Measurements from ENCODE around the gene ESPNL. TPM values are rescaled to one million over a fixed set of nuclear protein-coding genes. Genes with fewer than 3 reads are reported as not detected.

The ESPNL gene
- total RNA-seq, 3 donors from 2014 or later, result 0.23 to 0.63 (median 0.47) TPM

GRCh38 chr2:238082151-238082550 is 18.0 kb upstream of the ESPNL start:
- ATAC-seq, result no peak
- intact Hi-C loops (cut with DNase I, micrococcal nuclease), result no loop called here
- H3K9me3 ChIP-seq, result no peaks in the 10 kb centered on the region
- H3K36me3 ChIP-seq (ENCODE audit: low read depth), result no peaks in the 10 kb centered on the region
- H3K4me1 ChIP-seq (ENCODE audit: low read depth), result no peaks in the 10 kb centered on the region
- no peak overlapping the region for H3K4me3 ChIP-seq
- no peak for TF ChIP-seq CTCF (IDR thresholded peaks at IDR 0.05)
- no peak for DNase-seq

GRCh38 chr2:238082827-238083226 is 17.3 kb upstream of the ESPNL start:
- Histone ChIP-seq H3K9me3 (no peaks in the 10 kb centered on the region), H3K4me3 (no peak overlapping the region), H3K36me3 (ENCODE audit: low read depth) (no peaks in the 10 kb centered on the region), H3K4me1 (ENCODE audit: low read depth) (no peaks in the 10 kb centered on the region)
- intact Hi-C loops (cut with DNase I, micrococcal nuclease), result no loop called here
- DNase-seq (no peak), ATAC-seq (no peak)
- TF ChIP-seq CTCF (IDR thresholded peaks at IDR 0.05), result no peak

- intact Hi-C loops (cut with DNase I, micrococcal nuclease), result no loop called here
- DNase-seq, result no peak
- no peak for TF ChIP-seq CTCF (IDR thresholded peaks at IDR 0.05)
- no peak for ATAC-seq
- no peaks in the 10 kb centered on the region for H3K4me1 ChIP-seq (ENCODE audit: low read depth)
- H3K9me3 ChIP-seq, result no peaks in the 10 kb centered on the region
- no peaks in the 10 kb centered on the region for H3K36me3 ChIP-seq (ENCODE audit: low read depth)
- no peak overlapping the region for H3K4me3 ChIP-seq
These were observed 16.2 kb upstream of the ESPNL start for GRCh38 chr2:238083919-238084318.

GRCh38 chr2:238084761-238085160 is 15.4 kb upstream of the ESPNL start:
- no peak for TF ChIP-seq CTCF (IDR thresholded peaks at IDR 0.05)
- intact Hi-C loops (cut with DNase I, micrococcal nuclease), result no loop called here
- no peak overlapping the region for H3K4me3 ChIP-seq
- no peaks in the 10 kb centered on the region for H3K36me3 ChIP-seq (ENCODE audit: low read depth)
- H3K4me1 ChIP-seq (ENCODE audit: low read depth), result no peaks in the 10 kb centered on the region
- H3K9me3 ChIP-seq, result no peaks in the 10 kb centered on the region
- ATAC-seq (no peak), DNase-seq (no peak)

- no peak for TF ChIP-seq CTCF (IDR thresholded peaks at IDR 0.05)
- DNase-seq, result no peak
- intact Hi-C loops (cut with DNase I, micrococcal nuclease), result no loop called here
- ATAC-seq, result no peak
- Histone ChIP-seq H3K4me1 (ENCODE audit: low read depth) (no peaks in the 10 kb centered on the region), H3K4me3 (no peak overlapping the region), H3K36me3 (ENCODE audit: low read depth) (no peaks in the 10 kb centered on the region), H3K9me3 (no peaks in the 10 kb centered on the region)
These were observed 14.2 kb upstream of the ESPNL start for GRCh38 chr2:238085899-238086298.

GRCh38 chr2:238087211-238087610 is 12.9 kb upstream of the ESPNL start:
- ATAC-seq (no peak), DNase-seq (no peak)
- TF ChIP-seq CTCF (IDR thresholded peaks at IDR 0.05), result no peak
- intact Hi-C loops (cut with DNase I, micrococcal nuclease), result no loop called here
- H3K4me1 ChIP-seq (ENCODE audit: low read depth), result no peaks in the 10 kb centered on the region
- no peak overlapping the region for H3K4me3 ChIP-seq
- no peaks in the 10 kb centered on the region for H3K36me3 ChIP-seq (ENCODE audit: low read depth)
- no peaks in the 10 kb centered on the region for H3K9me3 ChIP-seq

All from mucosa of descending colon (tissue), 3 donors.